ENCODE data around the gene ABCA6. TPM values are rescaled to one million over a fixed set of nuclear protein-coding genes. Genes with fewer than 3 reads are reported as not detected.

The ABCA6 gene
- total and polyA plus RNA-seq, 9 of the 15 experiments (the other 6 are each of a cell fraction or from before 2014, with no cell fraction given) = 0.06 to 0.73 (median 0.15) TPM

- TF ChIP-seq ZNF592 (IDR thresholded peaks at IDR 0.05) = peak; percentile 74; the same call in 1 of the 2 replicates
- 0 out of 2 replicates have a peak, but pooled peaks have one; percentile 58 for TF ChIP-seq OTX1 (CRISPR knock-in tag; IDR thresholded peaks at IDR 0.05)
- no peak for TF ChIP-seq NFIX (CRISPR knock-in tag; IDR thresholded peaks at IDR 0.05; ENCODE audit: low read depth)
- TF ChIP-seq TAF7 (tag; IDR thresholded peaks at IDR 0.05) = no peak
- TF ChIP-seq ZNF143 (CRISPR knock-in tag; IDR thresholded peaks at IDR 0.05) = no peak
- TF ChIP-seq KDM2B (CRISPR knock-in tag; IDR thresholded peaks at IDR 0.05) = no peak
- TF ChIP-seq ZNF3 (CRISPR knock-in tag; IDR thresholded peaks at IDR 0.05) = no peak
- TF ChIP-seq ETV6 (IDR thresholded peaks at IDR 0.05; ENCODE audit: borderline replicate concordance in 1 of 2, low read depth in 2 of 2, low read length in 1 of 2) = no peak
- no peak for TF ChIP-seq ETV6 (CRISPR knock-in tag; IDR thresholded peaks at IDR 0.05; ENCODE audit: borderline replicate concordance)
- TF ChIP-seq, protein P1, sequence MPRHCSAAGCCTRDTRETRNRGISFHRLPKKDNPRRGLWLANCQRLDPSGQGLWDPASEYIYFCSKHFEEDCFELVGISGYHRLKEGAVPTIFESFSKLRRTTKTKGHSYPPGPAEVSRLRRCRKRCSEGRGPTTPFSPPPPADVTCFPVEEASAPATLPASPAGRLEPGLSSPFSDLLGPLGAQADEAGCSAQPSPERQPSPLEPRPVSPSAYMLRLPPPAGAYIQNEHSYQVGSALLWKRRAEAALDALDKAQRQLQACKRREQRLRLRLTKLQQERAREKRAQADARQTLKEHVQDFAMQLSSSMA (CRISPR knock-in tag; IDR thresholded peaks at IDR 0.05) = no peak
- TF ChIP-seq, protein P2, sequence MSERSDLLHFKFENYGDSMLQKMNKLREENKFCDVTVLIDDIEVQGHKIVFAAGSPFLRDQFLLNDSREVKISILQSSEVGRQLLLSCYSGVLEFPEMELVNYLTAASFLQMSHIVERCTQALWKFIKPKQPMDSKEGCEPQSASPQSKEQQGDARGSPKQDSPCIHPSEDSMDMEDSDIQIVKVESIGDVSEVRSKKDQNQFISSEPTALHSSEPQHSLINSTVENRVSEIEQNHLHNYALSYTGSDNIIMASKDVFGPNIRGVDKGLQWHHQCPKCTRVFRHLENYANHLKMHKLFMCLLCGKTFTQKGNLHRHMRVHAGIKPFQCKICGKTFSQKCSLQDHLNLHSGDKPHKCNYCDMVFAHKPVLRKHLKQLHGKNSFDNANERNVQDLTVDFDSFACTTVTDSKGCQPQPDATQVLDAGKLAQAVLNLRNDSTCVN (CRISPR knock-in tag; IDR thresholded peaks at IDR 0.05) = no peak
- TF ChIP-seq THRB (CRISPR knock-in tag; conservative IDR thresholded peaks at IDR 0.05) = no peak
- no peak for TF ChIP-seq ZFP91 (CRISPR knock-in tag; IDR thresholded peaks at IDR 0.05)
- TF ChIP-seq, protein P3, sequence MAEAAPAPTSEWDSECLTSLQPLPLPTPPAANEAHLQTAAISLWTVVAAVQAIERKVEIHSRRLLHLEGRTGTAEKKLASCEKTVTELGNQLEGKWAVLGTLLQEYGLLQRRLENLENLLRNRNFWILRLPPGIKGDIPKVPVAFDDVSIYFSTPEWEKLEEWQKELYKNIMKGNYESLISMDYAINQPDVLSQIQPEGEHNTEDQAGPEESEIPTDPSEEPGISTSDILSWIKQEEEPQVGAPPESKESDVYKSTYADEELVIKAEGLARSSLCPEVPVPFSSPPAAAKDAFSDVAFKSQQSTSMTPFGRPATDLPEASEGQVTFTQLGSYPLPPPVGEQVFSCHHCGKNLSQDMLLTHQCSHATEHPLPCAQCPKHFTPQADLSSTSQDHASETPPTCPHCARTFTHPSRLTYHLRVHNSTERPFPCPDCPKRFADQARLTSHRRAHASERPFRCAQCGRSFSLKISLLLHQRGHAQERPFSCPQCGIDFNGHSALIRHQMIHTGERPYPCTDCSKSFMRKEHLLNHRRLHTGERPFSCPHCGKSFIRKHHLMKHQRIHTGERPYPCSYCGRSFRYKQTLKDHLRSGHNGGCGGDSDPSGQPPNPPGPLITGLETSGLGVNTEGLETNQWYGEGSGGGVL (CRISPR knock-in tag; IDR thresholded peaks at IDR 0.05) = no peak
- TF ChIP-seq FOXA1 (IDR thresholded peaks at IDR 0.05; ENCODE audit: borderline replicate concordance) = peak; percentile 76
- TF ChIP-seq SMAD3 (CRISPR knock-in tag; conservative IDR thresholded peaks at IDR 0.05) = no peak
- no peak for TF ChIP-seq ZNF124 (CRISPR knock-in tag; IDR thresholded peaks at IDR 0.05)
These were observed 38.0 kb downstream of the ABCA6 start (continued) for GRCh38 chr17:69103557-69104233.

Measured in K562 (cell line).